ENCODE results near the gene AKAP8. TPM values are rescaled to one million over a fixed set of nuclear protein-coding genes. Genes with fewer than 3 reads are reported as not detected.

AKAP8 gene
- total RNA-seq, 4 donors from 2014 or later, result 27.1 to 86.6 (median 58.5) TPM

- Histone ChIP-seq H3K36me3 (no peaks in the 10 kb centered on the region), H3K27ac (peak overlapping the region; percentile 91 to 100 (median 96)), H3K4me1 (peaks cover 0 to 54% (median 9%) of the 10 kb centered on the region in 4 donors), H3K9me3 (no peaks in the 10 kb centered on the region), H3K4me3 (peak overlapping the region; percentile 90 to 99 (median 96)), H3K27me3 (no peaks in the 10 kb centered on the region)
- TF ChIP-seq POLR2A (IDR thresholded peaks at IDR 0.05) (no peak), CTCF (IDR thresholded peaks at IDR 0.05) (no peak)
- DNase-seq, result peak; percentile 45 to 81 (median 76)
Measured at GRCh38 chr19:15331419-15332310, 47.9 kb downstream of the AKAP8 start.

GRCh38 chr19:15330801-15331418, 48.7 kb downstream of the AKAP8 start:
- H3K4me3 ChIP-seq, result peak overlapping the region; percentile 90 to 99 (median 96)
- peak in 1 of 3 donors; percentile 51 for DNase-seq
- no peak for TF ChIP-seq POLR2A (IDR thresholded peaks at IDR 0.05)
- peak in 1 of 6 experiments; percentile 2 for TF ChIP-seq CTCF (IDR thresholded peaks at IDR 0.05)
- no peaks in the 10 kb centered on the region for H3K9me3 ChIP-seq
- H3K27me3 ChIP-seq, result no peaks in the 10 kb centered on the region
- H3K4me1 ChIP-seq, result peaks cover 0 to 62% (median 9%) of the 10 kb centered on the region in 4 donors
- H3K36me3 ChIP-seq, result no peaks in the 10 kb centered on the region
- peak overlapping the region; percentile 91 to 100 (median 96) for H3K27ac ChIP-seq

- Histone ChIP-seq H3K4me3 (no peak overlapping the region), H3K9me3 (no peaks in the 10 kb centered on the region), H3K27me3 (no peaks in the 10 kb centered on the region), H3K36me3 (no peaks in the 10 kb centered on the region), H3K27ac (peak overlapping the region in 1 of 4 donors; percentile 36), H3K4me1 (peaks cover 6 to 82% (median 28%) of the 10 kb centered on the region in 4 donors)
- DNase-seq, result no peak
- no peak for TF ChIP-seq CTCF (IDR thresholded peaks at IDR 0.05)
- no peak for TF ChIP-seq POLR2A (IDR thresholded peaks at IDR 0.05)
Measured at GRCh38 chr19:15328312-15328711, 51.3 kb downstream of the AKAP8 start.

- peak in 1 of 3 donors; percentile 52 for DNase-seq
- Histone ChIP-seq H3K4me1 (peaks cover 6 to 87% (median 34%) of the 10 kb centered on the region in 4 donors), H3K9me3 (no peaks in the 10 kb centered on the region), H3K4me3 (peak overlapping the region in 1 of 4 donors; percentile 16), H3K27ac (peak overlapping the region in 2 of 4 donors; percentile 45 to 74), H3K27me3 (no peaks in the 10 kb centered on the region), H3K36me3 (no peaks in the 10 kb centered on the region)
- TF ChIP-seq POLR2A (IDR thresholded peaks at IDR 0.05) (no peak), CTCF (IDR thresholded peaks at IDR 0.05) (peak in 2 of 6 experiments; percentile 6 to 17)
Measured at GRCh38 chr19:15324791-15325519, 54.6 kb downstream of the AKAP8 start.

GRCh38 chr19:15323496-15324235, 55.9 kb downstream of the AKAP8 start:
- DNase-seq, result peak in 1 of 3 donors; percentile 68
- TF ChIP-seq CTCF (IDR thresholded peaks at IDR 0.05), result no peak
- no peak for TF ChIP-seq POLR2A (IDR thresholded peaks at IDR 0.05)
- Histone ChIP-seq H3K4me3 (no peak overlapping the region), H3K36me3 (no peaks in the 10 kb centered on the region), H3K27ac (peak overlapping the region in 3 of 4 donors; percentile 11 to 74 (median 45)), H3K4me1 (peaks cover 6 to 86% (median 34%) of the 10 kb centered on the region in 4 donors), H3K9me3 (no peaks in the 10 kb centered on the region), H3K27me3 (no peaks in the 10 kb centered on the region)

All from Peyer's patch (tissue), 4 donors.